GM19438 (cell line): ENCODE measurements around the gene RBM24.
"Not testable (repeated sequence)": the region's sequence is repeated elsewhere in the genome, so short reads cannot be mapped to it uniquely, and the experiment has no call there.

ENCODE experiments used
- ATAC-seq: cut with Tn5 transposase; IDR thresholded peaks from one replicate; pipeline ENCODE4 v1.9.1; 2021; ENCODE audit warnings: low read depth; ENCODE audit not compliant: unreplicated experiment

Gene RBM24

GRCh38 chr6:17289630-17290061 lies 8.5 kb downstream of the RBM24 start:
- ATAC-seq: no peak

- ATAC-seq: no peak
Measured at GRCh38 chr6:17291778-17292177, 10.6 kb downstream of the RBM24 start.

- ATAC-seq: no peak
Measured at GRCh38 chr6:17292600-17293133, 11.5 kb downstream of the RBM24 start.

- no peak for ATAC-seq
Measured at GRCh38 chr6:17293395-17293794, 12.2 kb downstream of the RBM24 start.

GRCh38 chr6:17297271-17298080 lies 16.3 kb downstream of the RBM24 start:
- ATAC-seq: no peak

- no peak for ATAC-seq
Measured at GRCh38 chr6:17298257-17298656, 17.1 kb downstream of the RBM24 start.

GRCh38 chr6:17299222-17299621 lies 18.1 kb downstream of the RBM24 start:
- no peak for ATAC-seq

- ATAC-seq: no peak
Measured at GRCh38 chr6:17299750-17300149, 18.6 kb downstream of the RBM24 start.

- no peak for ATAC-seq
Measured at GRCh38 chr6:17300637-17301036, 19.5 kb downstream of the RBM24 start.

GRCh38 chr6:17303444-17303843 lies 22.3 kb downstream of the RBM24 start:
- no peak for ATAC-seq

- ATAC-seq: no peak
Measured at GRCh38 chr6:17305219-17306001, 24.2 kb downstream of the RBM24 start.

GRCh38 chr6:17311595-17312311 lies 30.6 kb downstream of the RBM24 start:
- ATAC-seq: no peak

- ATAC-seq: not testable (repeated sequence)
Measured at GRCh38 chr6:17313238-17313637, 32.1 kb downstream of the RBM24 start.

- ATAC-seq: no peak
Measured at GRCh38 chr6:17313971-17314370, 32.8 kb downstream of the RBM24 start.

GRCh38 chr6:17315262-17315661 lies 34.1 kb downstream of the RBM24 start:
- ATAC-seq: no peak

- no peak for ATAC-seq
Measured at GRCh38 chr6:17318435-17319165, 37.4 kb downstream of the RBM24 start.

- ATAC-seq: not testable (repeated sequence)
Measured at GRCh38 chr6:17320266-17320665, 39.1 kb downstream of the RBM24 start.

- ATAC-seq: no peak
Measured at GRCh38 chr6:17331238-17331637, 50.1 kb downstream of the RBM24 start.

GRCh38 chr6:17334265-17334664 lies 53.1 kb downstream of the RBM24 start:
- no peak for ATAC-seq

GRCh38 chr6:17336425-17336824 lies 55.3 kb downstream of the RBM24 start:
- no peak for ATAC-seq
